ENCODE measurements around the gene LEFTY2. TPM values are rescaled to one million over a fixed set of nuclear protein-coding genes. Genes with fewer than 3 reads are reported as not detected.

LEFTY2 gene
- 10 to 100 TPM in 2 of 4 donors, under 1 TPM in 1, not detected in 1; 0.55 to 28.7 (median 24.5) TPM for total RNA-seq

- 67% methylated on average over 1 to 6 of the region's 6 CpGs for WGBS, 2 donors (ENCODE audit: low coverage in 1 of 2)
Observed at GRCh38 chr1:225941187-225941941, at the start of gene LEFTY2. TSS of gene LEFTY2 (minus strand) at chr1:225941220. CDS start at chr1:225941140, 80 bp downstream.

GRCh38 chr1:225987491-225988316, 46.7 kb upstream of the LEFTY2 start:
- DNase-seq, result no peak
- Histone ChIP-seq H3K27me3 (no peaks in the 10 kb centered on the region), H3K4me3 (no peak overlapping the region), H3K4me1 (peaks cover 0 to 7% (median 2%) of the 10 kb centered on the region in 4 donors), H3K9me3 (no peaks in the 10 kb centered on the region), H3K27ac (no peak overlapping the region), H3K36me3 (peaks cover 0 to 85% (median 40%) of the 10 kb centered on the region in 4 donors)
- intact Hi-C loops (cut with DNase I; ENCODE audit: low total_unique reads), result no loop called here
- TF ChIP-seq POLR2AphosphoS5 (IDR thresholded peaks at IDR 0.05) (no peak), EP300 (IDR thresholded peaks at IDR 0.05; ENCODE audit: low read depth) (no peak), POLR2A (IDR thresholded peaks at IDR 0.05) (no peak), CTCF (IDR thresholded peaks at IDR 0.05) (peak; percentile 61 to 78 (median 69))
- in situ Hi-C loops (cut with MboI; ENCODE audit: low pct_ligation_motif_present in 1 of 4, low pct_unique_long_range_greater_than_20kb in 1 of 4, low sequenced_read_pairs in 3 of 4), result loop anchor here in 1 of 4 donors (10.0 kb wide), 1 partner anchor 513 kb away; no protein-coding TSS in a partner anchor
- WGBS, 2 donors (ENCODE audit: low coverage in 1 of 2), result 73 to 77% methylated on average over 7 of the region's 7 CpGs

More at GRCh38 chr1:225941187-225941941, at the start of gene LEFTY2:
- H3K4me3 ChIP-seq, result no peak within 1 kb of the TSS
- intact Hi-C loops (cut with DNase I; ENCODE audit: low total_unique reads) (no loop called here), in situ Hi-C loops (cut with MboI; ENCODE audit: low pct_ligation_motif_present in 1 of 4, low pct_unique_long_range_greater_than_20kb in 1 of 4, low sequenced_read_pairs in 3 of 4) (no loop called here)
- peak within 1 kb of the TSS; percentile 6 to 77 (median 34) for H3K27ac ChIP-seq
- TF ChIP-seq EP300 (IDR thresholded peaks at IDR 0.05; ENCODE audit: low read depth), result no peak
- TF ChIP-seq POLR2A (IDR thresholded peaks at IDR 0.05), result no peak
- TF ChIP-seq POLR2AphosphoS5 (IDR thresholded peaks at IDR 0.05), result no peak
- TF ChIP-seq CTCF (IDR thresholded peaks at IDR 0.05), result no peak
- H3K27me3 ChIP-seq, result no peaks in the 10 kb centered on the region
- DNase-seq, result no peak
- peaks cover 5 to 11% (median 8%) of the 10 kb centered on the region in 4 donors for H3K4me1 ChIP-seq
- H3K9me3 ChIP-seq, result no peaks in the 10 kb centered on the region
- no peaks in the 10 kb centered on the region for H3K36me3 ChIP-seq

- intact Hi-C loops (cut with DNase I; ENCODE audit: low total_unique reads), result no loop called here
- DNase-seq, result no peak
- WGBS, 2 donors (ENCODE audit: low coverage in 1 of 2), result 98 to 100% methylated on average over 3 of the region's 3 CpGs
- no peaks in the 10 kb centered on the region for H3K9me3 ChIP-seq
- H3K4me1 ChIP-seq, result peaks cover 0 to 19% (median 13%) of the 10 kb centered on the region in 4 donors
- no peak overlapping the region for H3K4me3 ChIP-seq
- in situ Hi-C loops (cut with MboI; ENCODE audit: low pct_ligation_motif_present in 1 of 4, low pct_unique_long_range_greater_than_20kb in 1 of 4, low sequenced_read_pairs in 3 of 4), result loop anchor here in 1 of 4 donors (10.0 kb wide), 1 partner anchor 507 kb away; no protein-coding TSS in a partner anchor
- no peak overlapping the region for H3K27ac ChIP-seq
- H3K36me3 ChIP-seq, result peaks cover 0 to 43% (median 21%) of the 10 kb centered on the region in 4 donors
- no peak for TF ChIP-seq POLR2AphosphoS5 (IDR thresholded peaks at IDR 0.05)
- TF ChIP-seq POLR2A (IDR thresholded peaks at IDR 0.05), result no peak
- no peak for TF ChIP-seq CTCF (IDR thresholded peaks at IDR 0.05)
- TF ChIP-seq EP300 (IDR thresholded peaks at IDR 0.05; ENCODE audit: low read depth), result no peak
- no peaks in the 10 kb centered on the region for H3K27me3 ChIP-seq
Observed at GRCh38 chr1:225981714-225982113, 40.7 kb upstream of the LEFTY2 start.
